Endothelial cell of umbilical vein (primary cell): ENCODE results near the gene TRAPPC10. TPM values are rescaled to one million over a fixed set of nuclear protein-coding genes. Genes with fewer than 3 reads are reported as not detected.

Experiments
- BruUV-seq: library from RNA; stranded (reverse); fragments of 400-500 nt; replicated peaks from 2 replicates; lab custom pipeline; 2021; lab: Mats Ljungman, UMichigan
- CTCF ChIA-PET: fragments of 300-600, 350-600 bp; sonication (Branson Sonifier 250); formaldehyde crosslinking; loops from one replicate; lab custom pipeline; 2021; ENCODE audit warnings: antibody characterized with exemption, inconsistent platforms; lab: Charles Lee
- POLR2A ChIA-PET: fragments of 300-600, 350-600 bp; sonication (Branson Sonifier 250); formaldehyde crosslinking; loops from one replicate; lab custom pipeline; 2021; ENCODE audit warnings: antibody characterized with exemption, inconsistent platforms; lab: Charles Lee
- DNase-seq: peaks from one replicate; pipeline ENCODE4 v3.0.0-alpha.2; 2011; ENCODE audit warnings: low read depth, low spot score
- FAIRE-seq: peaks from 2 replicates; lab custom pipeline; 2011; peaks lifted over from hg19 to GRCh38; lab: Jason Lieb, UNC
- H2AFZ ChIP-seq: 2 replicates; pipeline ENCODE4 v1.6.0; 2012; ENCODE audit warnings: low read depth, low read length, control low read depth, inconsistent platforms
- H3K27ac ChIP-seq: 2 replicates; pipeline ENCODE4 v1.5.1; 2011; ENCODE audit warnings: low read depth, mild to moderate bottlenecking, control low read depth, low read length, moderate library complexity; ENCODE audit not compliant: insufficient read depth
- H3K27me3 ChIP-seq, 2 experiments: 2 replicates each; pipeline versions ENCODE4 v1.6.0 to v1.6.1; 2011; ENCODE audit warnings: low read length in 2 of 2, mixed read lengths in 1 of 2; ENCODE audit not compliant: control insufficient read depth in 2 of 2, insufficient read depth in 2 of 2
- H3K36me3 ChIP-seq, 2 experiments: 2 replicates in 1 of 2; 3 replicates in 1 of 2; pipeline ENCODE4 v1.5.1; 2011; ENCODE audit warnings: low read length in 2 of 2, mild to moderate bottlenecking in 1 of 2, moderate library complexity in 1 of 2; ENCODE audit not compliant: control insufficient read depth in 2 of 2, insufficient read depth in 2 of 2; ENCODE audit errors: extremely low read depth in 1 of 2
- H3K4me1 ChIP-seq: 3 replicates; pipeline ENCODE4 v1.5.1; 2011; ENCODE audit warnings: mild to moderate bottlenecking, low read length; ENCODE audit not compliant: control insufficient read depth, insufficient read depth; ENCODE audit errors: extremely low read depth
- H3K4me2 ChIP-seq: 2 replicates; pipeline ENCODE4 v1.6.1; 2011; ENCODE audit warnings: low read length, control low read depth, mixed read lengths; ENCODE audit not compliant: insufficient read depth
- H3K4me3 ChIP-seq, 3 experiments: fragments of 200-600 bp in 1 of 3; sonication (generic), shearing (Covaris generic) in 1 of 3; replicated peaks in 1 of 3; 2 replicates each; pipeline ENCODE4 v1.5.1; 2011 to 2016; ENCODE audit warnings: control low read depth in 3 of 3, low read length in 3 of 3, mild to moderate bottlenecking in 2 of 3, inconsistent platforms in 1 of 3, low read depth in 1 of 3, moderate library complexity in 1 of 3; ENCODE audit not compliant: insufficient read depth in 1 of 3
- H3K79me2 ChIP-seq: 2 replicates; pipeline ENCODE4 v1.6.0; 2012; ENCODE audit warnings: low read length, inconsistent platforms; ENCODE audit not compliant: control insufficient read depth, insufficient read depth
- H3K9ac ChIP-seq: replicated peaks from 2 replicates; pipeline ENCODE3; 2011; ENCODE audit warnings: low read length, control low read depth; ENCODE audit not compliant: insufficient read depth; ENCODE audit errors: extremely low read depth
- H3K9me1 ChIP-seq: replicated peaks from 3 replicates; pipeline ENCODE4 v1.6.0; 2011; ENCODE audit warnings: mild to moderate bottlenecking, low read length; ENCODE audit not compliant: control insufficient read depth, insufficient read depth; ENCODE audit errors: extremely low read depth
- H3K9me3 ChIP-seq: replicated peaks from 2 replicates; pipeline ENCODE4 v1.5.1; 2012; ENCODE audit warnings: low read length, inconsistent platforms; ENCODE audit not compliant: control insufficient read depth, insufficient read depth
- H4K20me1 ChIP-seq: replicated peaks from 2 replicates; pipeline ENCODE3; 2011; ENCODE audit warnings: mild to moderate bottlenecking, low read length; ENCODE audit not compliant: control insufficient read depth, insufficient read depth; ENCODE audit errors: extremely low read depth
- EZH2 ChIP-seq: IDR thresholded peaks from 2 replicates; pipeline ENCODE4 v1.6.1; 2012; ENCODE audit warnings: borderline replicate concordance, low read depth, mild to moderate bottlenecking, moderate library complexity, low read length, inconsistent platforms; ENCODE audit not compliant: severe bottlenecking
- FOS ChIP-seq: IDR thresholded peaks from 2 replicates; pipeline ENCODE4 v1.6.1; 2011; ENCODE audit warnings: mild to moderate bottlenecking, low read length, moderate library complexity, borderline replicate concordance; ENCODE audit not compliant: insufficient read depth
- GATA2 ChIP-seq: IDR thresholded peaks from 2 replicates; pipeline ENCODE4 v1.7.0; 2011; ENCODE audit warnings: low read depth, mild to moderate bottlenecking, moderate library complexity, mixed read lengths, low read length; ENCODE audit not compliant: insufficient read length, insufficient read depth
- JUN ChIP-seq: IDR thresholded peaks from 2 replicates; pipeline ENCODE4 v1.6.1; 2011; ENCODE audit warnings: borderline replicate concordance, low read depth; ENCODE audit not compliant: insufficient read length, insufficient read depth
- MAX ChIP-seq: IDR thresholded peaks from 2 replicates; pipeline ENCODE4 v1.6.1; 2011; ENCODE audit not compliant: insufficient read depth, insufficient read length
- MYC ChIP-seq: IDR thresholded peaks from one replicate; pipeline ENCODE4 v1.6.1; 2011; ENCODE audit warnings: mild to moderate bottlenecking, low read depth, low read length
- POLR2A ChIP-seq: IDR thresholded peaks from 2 replicates; pipeline ENCODE4 v1.6.1; 2012; ENCODE audit warnings: low read depth, mild to moderate bottlenecking, control low read depth, low read length
- POLR2AphosphoS5 ChIP-seq: IDR thresholded peaks from 2 replicates; pipeline ENCODE4 v1.6.1; 2012; ENCODE audit warnings: low read depth, mild to moderate bottlenecking, control low read depth, low read length, moderate library complexity; ENCODE audit not compliant: insufficient read depth
- dilution Hi-C: fragments of 300-500 bp; cut with MboI; formaldehyde crosslinking; loops from one replicate; pipeline ENCODE4 v1.15.0; 2019; ENCODE audit warnings: low sequenced_read_pairs; ENCODE audit not compliant: extremely low pct_ligation_motif_present
- intact Hi-C: fragments of 100-400 bp; cut with micrococcal nuclease; formaldehyde crosslinking; loops from one replicate; pipeline ENCODE4 v1.10.0; 2022
- polyA plus RNA-seq, 4 experiments: library from polyadenylated mRNA; depleted of rRNA in 3 of 4; stranded (reverse) in 3 of 4; unstranded in 1 of 4; fragments of >200 nt; gene quantifications; 2 replicates each; pipeline versions ENCODE4 v1.2.1 to v1.2.3, GENCODE V29; 2011 to 2012; ENCODE audit warnings: missing spikeins in 1 of 4
- total RNA-seq: library from RNA; stranded (reverse); gene quantifications from 2 replicates; pipeline ENCODE4 v1.2.3, GENCODE V29; 2021
- TF ChIP-seq, protein P1 (sequence below), 2 donors: IDR thresholded peaks; 1 replicate in 1 of 2; 2 replicates in 1 of 2; pipeline ENCODE4 v1.5.1; 2011; ENCODE audit warnings: low read length in 2 of 2, mild to moderate bottlenecking in 2 of 2, moderate library complexity in 2 of 2, control low read depth in 1 of 2, inconsistent platforms in 1 of 2, low read depth in 1 of 2; ENCODE audit not compliant: insufficient read depth in 1 of 2; ENCODE audit errors: extremely low read depth in 1 of 2

The TRAPPC10 gene
- total and polyA plus RNA-seq, 2 donors (not counting 3 experiments of a cell fraction or from before 2014, with no cell fraction given), result 21.5 to 33.6 TPM

- H3K9ac ChIP-seq, result no peak overlapping the region
- H3K9me1 ChIP-seq, result no peaks in the 10 kb centered on the region
- H3K79me2 ChIP-seq, result no peaks in the 10 kb centered on the region
- H3K4me1 ChIP-seq, result no peaks in the 10 kb centered on the region
- no TSS peak for BruUV-seq
- CTCF ChIA-PET, result interaction anchor here (0.7 kb wide), 1 partner anchor 15 kb away, joined by 3 read pairs; no protein-coding TSS in a partner anchor
- H4K20me1 ChIP-seq, result no peaks in the 10 kb centered on the region
- no peaks in the 10 kb centered on the region for H3K9me3 ChIP-seq
- no peaks in the 10 kb centered on the region for H3K36me3 ChIP-seq
- no peak overlapping the region for H3K4me3 ChIP-seq
- TF ChIP-seq EZH2 (no peak), JUN (no peak), MAX (no peak), GATA2 (no peak), POLR2AphosphoS5 (no peak), POLR2A (no peak), FOS (no peak), MYC (no peak)
- TF ChIP-seq, protein P1, sequence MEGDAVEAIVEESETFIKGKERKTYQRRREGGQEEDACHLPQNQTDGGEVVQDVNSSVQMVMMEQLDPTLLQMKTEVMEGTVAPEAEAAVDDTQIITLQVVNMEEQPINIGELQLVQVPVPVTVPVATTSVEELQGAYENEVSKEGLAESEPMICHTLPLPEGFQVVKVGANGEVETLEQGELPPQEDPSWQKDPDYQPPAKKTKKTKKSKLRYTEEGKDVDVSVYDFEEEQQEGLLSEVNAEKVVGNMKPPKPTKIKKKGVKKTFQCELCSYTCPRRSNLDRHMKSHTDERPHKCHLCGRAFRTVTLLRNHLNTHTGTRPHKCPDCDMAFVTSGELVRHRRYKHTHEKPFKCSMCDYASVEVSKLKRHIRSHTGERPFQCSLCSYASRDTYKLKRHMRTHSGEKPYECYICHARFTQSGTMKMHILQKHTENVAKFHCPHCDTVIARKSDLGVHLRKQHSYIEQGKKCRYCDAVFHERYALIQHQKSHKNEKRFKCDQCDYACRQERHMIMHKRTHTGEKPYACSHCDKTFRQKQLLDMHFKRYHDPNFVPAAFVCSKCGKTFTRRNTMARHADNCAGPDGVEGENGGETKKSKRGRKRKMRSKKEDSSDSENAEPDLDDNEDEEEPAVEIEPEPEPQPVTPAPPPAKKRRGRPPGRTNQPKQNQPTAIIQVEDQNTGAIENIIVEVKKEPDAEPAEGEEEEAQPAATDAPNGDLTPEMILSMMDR (IDR thresholded peaks at IDR 0.05; ENCODE audit: extremely low read depth in 1 of 2, insufficient read depth in 1 of 2, low read depth in 1 of 2, low read length in 2 of 2), result no peak
- FAIRE-seq (no peak), DNase-seq (no peak)
- H2AFZ ChIP-seq, result no peak overlapping the region
- dilution Hi-C loops (no loop called here), intact Hi-C loops (no loop called here)
- no peak overlapping the region for H3K27ac ChIP-seq
- POLR2A ChIA-PET, result no interaction called here
- H3K27me3 ChIP-seq, result peaks cover 0 to under 1% of the 10 kb centered on the region in 2 experiments
- no peak overlapping the region for H3K4me2 ChIP-seq
Observed at GRCh38 chr21:43991447-43991991, 20.6 kb upstream of the TRAPPC10 start.
